Mesenchymal stem cell (in vitro differentiated cells and primary cell): ENCODE data around the gene EXOC6B.

Source experiments
- DNase-seq: peaks from one replicate; pipeline ENCODE4 v3.0.0-alpha.2; 2013
- H2AFZ ChIP-seq: one replicate; pipeline ENCODE4 v1.6.1; 2013; ENCODE audit warnings: low read depth, mild to moderate bottlenecking, control low read depth, inconsistent platforms, low read length, moderate library complexity
- H2AK5ac ChIP-seq: 2 replicates; pipeline ENCODE4 v1.6.1; 2013; ENCODE audit warnings: low read length, moderate library complexity, mild to moderate bottlenecking, inconsistent platforms; ENCODE audit not compliant: severe bottlenecking
- H2BK120ac ChIP-seq: one replicate; pipeline ENCODE4 v1.6.1; 2013; ENCODE audit warnings: low read depth, mild to moderate bottlenecking, inconsistent platforms, low read length, moderate library complexity
- H2BK12ac ChIP-seq, 2 experiments: one replicate each; pipeline ENCODE4 v1.6.1; 2013; ENCODE audit warnings: inconsistent platforms in 2 of 2, low read length in 2 of 2, mild to moderate bottlenecking in 2 of 2, moderate library complexity in 2 of 2, control low read depth in 1 of 2
- H2BK15ac ChIP-seq: one replicate; pipeline ENCODE4 v1.6.1; 2013; ENCODE audit warnings: mild to moderate bottlenecking, low read depth, inconsistent platforms; ENCODE audit not compliant: poor library complexity, severe bottlenecking
- H2BK5ac ChIP-seq: 2 replicates; pipeline ENCODE4 v1.6.1; 2013; ENCODE audit warnings: low read depth, mild to moderate bottlenecking, low read length, control low read depth, inconsistent platforms; ENCODE audit not compliant: poor library complexity, severe bottlenecking
- H3K14ac ChIP-seq, 2 experiments: one replicate each; pipeline ENCODE4 v1.6.1; 2013; ENCODE audit warnings: inconsistent platforms in 2 of 2, low read length in 2 of 2, control low read depth in 1 of 2, mild to moderate bottlenecking in 1 of 2, moderate library complexity in 1 of 2
- H3K18ac ChIP-seq, 2 experiments: one replicate each; pipeline ENCODE4 v1.6.1; 2013; ENCODE audit warnings: inconsistent platforms in 2 of 2, low read length in 2 of 2, control low read depth in 1 of 2, low read depth in 1 of 2, mild to moderate bottlenecking in 1 of 2
- H3K23ac ChIP-seq, 2 experiments: one replicate each; pipeline ENCODE4 v1.6.1; 2013; ENCODE audit warnings: inconsistent platforms in 2 of 2, low read length in 2 of 2, mild to moderate bottlenecking in 2 of 2, moderate library complexity in 2 of 2, control low read depth in 1 of 2
- H3K27ac ChIP-seq: 2 replicates; pipeline ENCODE4 v1.5.1; 2013; ENCODE audit warnings: mild to moderate bottlenecking, moderate library complexity, low read length, control low read depth, inconsistent platforms; ENCODE audit not compliant: poor library complexity, severe bottlenecking
- H3K27me3 ChIP-seq, 2 experiments: 2 replicates each; pipeline versions ENCODE4 v1.6.1 to v1.7.0; 2013; ENCODE audit warnings: low read length in 2 of 2, mild to moderate bottlenecking in 2 of 2, moderate library complexity in 2 of 2, control low read depth in 1 of 2, inconsistent platforms in 1 of 2; ENCODE audit not compliant: control insufficient read depth in 1 of 2, insufficient read depth in 1 of 2
- H3K36me3 ChIP-seq, 2 experiments: 2 replicates each; pipeline versions ENCODE4 v1.6.1 to v1.7.0; 2013; ENCODE audit warnings: low read length in 2 of 2, control low read depth in 1 of 2, inconsistent platforms in 1 of 2, low read depth in 1 of 2, mild to moderate bottlenecking in 1 of 2; ENCODE audit not compliant: insufficient read depth in 2 of 2, control insufficient read depth in 1 of 2
- H3K4ac ChIP-seq, 2 experiments: one replicate each; pipeline ENCODE4 v1.6.1; 2013; ENCODE audit warnings: inconsistent platforms in 2 of 2, low read length in 2 of 2, mild to moderate bottlenecking in 2 of 2, moderate library complexity in 2 of 2, control low read depth in 1 of 2, low read depth in 1 of 2
- H3K4me1 ChIP-seq: 2 replicates; pipeline ENCODE4 v1.6.1; 2013; ENCODE audit warnings: low read depth, low read length, control low read depth; ENCODE audit not compliant: control insufficient read depth, insufficient read depth
- H3K4me2 ChIP-seq: 2 replicates; pipeline ENCODE4 v1.6.1; 2013; ENCODE audit warnings: low read length, mild to moderate bottlenecking, inconsistent platforms; ENCODE audit not compliant: poor library complexity, severe bottlenecking
- H3K4me3 ChIP-seq, 2 experiments: 2 replicates each; pipeline versions ENCODE4 v1.5.1 to v1.7.0; 2013; ENCODE audit warnings: low read length in 2 of 2, mild to moderate bottlenecking in 2 of 2, control low read depth in 1 of 2, low read depth in 1 of 2; ENCODE audit not compliant: insufficient read depth in 1 of 2
- H3K79me1 ChIP-seq: replicated peaks from 2 replicates; pipeline ENCODE4 v1.6.1; 2013; ENCODE audit warnings: mild to moderate bottlenecking, control low read depth, low read length, inconsistent platforms; ENCODE audit not compliant: poor library complexity, severe bottlenecking
- H3K9ac ChIP-seq: 2 replicates; pipeline ENCODE4 v1.7.0; 2013; ENCODE audit warnings: mild to moderate bottlenecking, low read length, moderate library complexity
- H3K9me3 ChIP-seq: 2 replicates; pipeline ENCODE4 v1.7.0; 2013; ENCODE audit warnings: mild to moderate bottlenecking, low read length; ENCODE audit not compliant: control insufficient read depth
- H4K8ac ChIP-seq: one replicate; pipeline ENCODE4 v1.6.1; 2013; ENCODE audit warnings: inconsistent platforms, mild to moderate bottlenecking, low read length, moderate library complexity
- H4K91ac ChIP-seq: one replicate; pipeline ENCODE4 v1.6.1; 2013; ENCODE audit warnings: mild to moderate bottlenecking, low read length, inconsistent platforms
- WGBS: methylation state at CpG from one replicate; pipeline ENCODE4 v1.1.7; 2013; ENCODE audit warnings: mixed read lengths; 5-methylcytosine and 5-hydroxymethylcytosine counted together

Gene EXOC6B

DNA sequence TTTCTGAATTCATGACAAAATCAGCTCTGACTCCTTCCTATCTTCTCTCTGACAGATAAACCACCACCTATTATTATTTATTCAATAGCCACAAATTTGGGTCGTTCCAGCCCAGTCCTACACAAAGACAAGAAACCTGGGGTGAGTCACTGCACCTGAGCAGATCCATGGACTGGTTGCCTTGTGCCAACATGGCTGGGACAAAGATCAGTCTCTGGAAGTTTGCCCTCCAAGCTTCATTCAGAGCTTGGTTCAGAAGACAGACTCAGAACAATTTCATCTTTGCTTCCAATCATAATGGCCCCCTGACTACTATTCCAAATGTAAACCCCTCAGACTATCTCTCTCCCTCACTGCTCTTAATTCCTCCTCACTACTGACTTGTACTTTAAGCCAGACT, 9.6 kb upstream of the EXOC6B start:
- H3K4me1 ChIP-seq, result no peaks in the 10 kb centered on the region
- H3K9me3 ChIP-seq, result no peaks in the 10 kb centered on the region
- H2BK120ac ChIP-seq, result no peak overlapping the region
- H3K79me1 ChIP-seq, result no peaks in the 10 kb centered on the region
- no peak overlapping the region for H2AFZ ChIP-seq
- no peak overlapping the region for H3K9ac ChIP-seq
- no peak overlapping the region for H4K91ac ChIP-seq
- no peak overlapping the region for H4K8ac ChIP-seq
- H3K4me2 ChIP-seq, result no peak overlapping the region
- H3K27me3 ChIP-seq, result peaks cover 0 to 29% of the 10 kb centered on the region in 2 experiments
- H3K4ac ChIP-seq, result no peak overlapping the region
- no peak overlapping the region for H2BK12ac ChIP-seq
- H3K36me3 ChIP-seq, result no peaks in the 10 kb centered on the region
- no peak overlapping the region for H3K23ac ChIP-seq
- no peak overlapping the region for H3K4me3 ChIP-seq
- no peak overlapping the region for H2AK5ac ChIP-seq
- no peak for DNase-seq
- no peak overlapping the region for H3K27ac ChIP-seq
- no peak overlapping the region for H2BK15ac ChIP-seq
- H3K14ac ChIP-seq, result no peak overlapping the region
- no peak overlapping the region for H3K18ac ChIP-seq
- WGBS, result 74% methylated on average over 1 of the region's 1 CpG
- no peak overlapping the region for H2BK5ac ChIP-seq

DNA sequence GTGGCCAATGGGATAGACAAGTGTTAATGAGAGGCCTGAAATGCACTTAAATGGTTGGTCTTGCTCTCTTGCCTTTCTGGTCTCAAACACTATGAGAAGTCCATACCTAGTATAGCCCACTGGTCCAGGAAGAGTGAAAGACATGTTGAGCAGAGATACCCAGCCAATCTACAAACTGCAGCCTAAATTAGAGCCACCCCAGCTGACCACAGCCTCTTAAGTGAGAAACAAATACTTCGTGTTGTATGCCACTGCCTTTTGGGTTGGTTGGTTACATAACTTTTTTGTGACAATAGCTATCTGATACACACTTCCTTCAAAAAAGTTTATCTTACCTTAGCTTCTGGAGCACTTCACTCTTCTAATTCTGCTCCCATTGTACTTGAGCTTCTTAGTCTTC, 8.8 kb upstream of the EXOC6B start:
- H3K36me3 ChIP-seq, result no peaks in the 10 kb centered on the region
- H2BK12ac ChIP-seq, result no peak overlapping the region
- no peak overlapping the region for H3K4me2 ChIP-seq
- no peak overlapping the region for H4K8ac ChIP-seq
- H2BK120ac ChIP-seq, result no peak overlapping the region
- no peak overlapping the region for H3K18ac ChIP-seq
- no peak overlapping the region for H3K4ac ChIP-seq
- H2BK15ac ChIP-seq, result no peak overlapping the region
- H3K79me1 ChIP-seq, result no peaks in the 10 kb centered on the region
- no peaks in the 10 kb centered on the region for H3K4me1 ChIP-seq
- no peak overlapping the region for H2BK5ac ChIP-seq
- no peak for DNase-seq
- H3K23ac ChIP-seq, result no peak overlapping the region
- no peak overlapping the region for H4K91ac ChIP-seq
- H2AK5ac ChIP-seq, result no peak overlapping the region
- H3K27me3 ChIP-seq, result peaks cover 0 to 29% of the 10 kb centered on the region in 2 experiments
- no peak overlapping the region for H3K27ac ChIP-seq
- H3K4me3 ChIP-seq, result no peak overlapping the region
- no peak overlapping the region for H2AFZ ChIP-seq
- WGBS, result 73% methylated on average over 1 of the region's 1 CpG
- no peak overlapping the region for H3K9ac ChIP-seq
- H3K14ac ChIP-seq, result no peak overlapping the region
- H3K9me3 ChIP-seq, result no peaks in the 10 kb centered on the region

- Histone ChIP-seq H2BK5ac (no peak overlapping the region), H3K27me3 (peaks cover 0 to 29% of the 10 kb centered on the region in 2 experiments), H3K9me3 (no peaks in the 10 kb centered on the region), H2AFZ (no peak overlapping the region), H3K36me3 (no peaks in the 10 kb centered on the region), H2BK15ac (no peak overlapping the region), H3K79me1 (no peaks in the 10 kb centered on the region), H4K91ac (no peak overlapping the region), H3K23ac (no peak overlapping the region), H2AK5ac (no peak overlapping the region), H2BK12ac (no peak overlapping the region), H3K4ac (no peak overlapping the region), H3K9ac (no peak overlapping the region), H4K8ac (no peak overlapping the region), H3K27ac (no peak overlapping the region), H3K4me1 (no peaks in the 10 kb centered on the region), H3K4me2 (no peak overlapping the region), H3K18ac (no peak overlapping the region), H2BK120ac (no peak overlapping the region), H3K4me3 (no peak overlapping the region), H3K14ac (no peak overlapping the region)
- no peak for DNase-seq
- WGBS, result 90% methylated on average over 5 of the region's 5 CpGs
Measured at GRCh38 chr2:72833084-72833714, 7.4 kb upstream of the EXOC6B start.

DNA sequence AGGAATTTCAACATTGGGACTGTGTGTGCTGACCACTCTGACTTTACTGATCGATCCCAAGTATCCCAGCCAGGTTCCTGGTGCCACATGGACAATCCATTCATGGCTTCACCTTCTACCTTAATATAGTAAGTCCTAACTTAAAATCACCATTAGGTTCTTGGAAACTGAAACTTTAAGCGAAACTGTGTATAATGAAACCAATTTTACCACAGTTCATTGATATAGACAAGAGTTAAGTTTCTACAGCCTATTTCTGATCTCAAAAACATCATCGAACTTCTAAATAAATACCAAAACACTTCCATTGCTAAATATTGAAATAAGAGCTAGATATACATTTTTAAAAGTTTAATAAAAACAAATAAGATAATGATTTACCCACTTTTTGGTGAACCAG, 4.4 kb upstream of the EXOC6B start:
- no peak for DNase-seq
- no peak overlapping the region for H3K18ac ChIP-seq
- no peak overlapping the region for H2BK120ac ChIP-seq
- no peak overlapping the region for H2BK15ac ChIP-seq
- no peak overlapping the region for H4K91ac ChIP-seq
- no peak overlapping the region for H2AFZ ChIP-seq
- H3K27me3 ChIP-seq, result peaks cover 0 to 22% of the 10 kb centered on the region in 2 experiments
- no peaks in the 10 kb centered on the region for H3K36me3 ChIP-seq
- H4K8ac ChIP-seq, result no peak overlapping the region
- no peaks in the 10 kb centered on the region for H3K9me3 ChIP-seq
- H3K27ac ChIP-seq, result no peak overlapping the region
- H3K9ac ChIP-seq, result no peak overlapping the region
- no peak overlapping the region for H2AK5ac ChIP-seq
- H3K4me2 ChIP-seq, result no peak overlapping the region
- no peak overlapping the region for H3K4me3 ChIP-seq
- H3K4me1 ChIP-seq, result no peaks in the 10 kb centered on the region
- 100% methylated on average over 2 of the region's 3 CpGs for WGBS
- no peak overlapping the region for H3K23ac ChIP-seq
- no peak overlapping the region for H3K14ac ChIP-seq
- no peak overlapping the region for H2BK5ac ChIP-seq
- no peak overlapping the region for H3K4ac ChIP-seq
- H2BK12ac ChIP-seq, result no peak overlapping the region
- no peaks in the 10 kb centered on the region for H3K79me1 ChIP-seq
